Lower leg skin (tissue), 3 donors: ENCODE data around the gene TEPSIN.

Experiments
- POLR2A ChIP-seq, 2 donors: fragments of 450-650 bp; IDR thresholded peaks; one replicate each; pipeline ENCODE4 v1.6.1; 2016 to 2017; ENCODE audit warnings: antibody characterized with exemption in 2 of 2, mild to moderate bottlenecking in 1 of 2, moderate library complexity in 1 of 2
- TF ChIP-seq, protein P1 (sequence below), 3 donors: fragments of 450-650 bp; IDR thresholded peaks; one replicate each; pipeline ENCODE4 v1.5.1; 2016; ENCODE audit warnings: antibody characterized with exemption in 3 of 3, mild to moderate bottlenecking in 3 of 3, moderate library complexity in 2 of 3

DNA sequence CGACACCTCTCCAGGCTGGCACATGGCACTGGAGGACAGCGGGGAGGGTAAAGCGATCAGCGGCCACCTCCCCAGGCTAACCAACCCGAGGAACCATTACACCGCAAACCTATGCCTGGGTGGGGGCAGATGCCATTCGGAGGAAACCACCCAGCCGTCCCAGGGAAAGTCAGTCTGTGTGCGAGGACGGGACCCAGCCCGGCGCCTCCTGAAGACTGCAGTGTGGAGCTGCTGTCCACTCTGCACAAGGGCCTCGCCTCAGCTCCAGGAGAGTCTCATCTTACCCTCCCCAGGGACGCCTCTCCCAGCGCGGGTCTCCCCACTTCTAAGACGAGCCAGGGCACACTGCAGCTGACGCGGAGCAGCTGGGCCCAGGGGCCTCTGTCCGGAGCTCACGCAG, 48.3 kb upstream of the TEPSIN start:
- TF ChIP-seq, protein P1, sequence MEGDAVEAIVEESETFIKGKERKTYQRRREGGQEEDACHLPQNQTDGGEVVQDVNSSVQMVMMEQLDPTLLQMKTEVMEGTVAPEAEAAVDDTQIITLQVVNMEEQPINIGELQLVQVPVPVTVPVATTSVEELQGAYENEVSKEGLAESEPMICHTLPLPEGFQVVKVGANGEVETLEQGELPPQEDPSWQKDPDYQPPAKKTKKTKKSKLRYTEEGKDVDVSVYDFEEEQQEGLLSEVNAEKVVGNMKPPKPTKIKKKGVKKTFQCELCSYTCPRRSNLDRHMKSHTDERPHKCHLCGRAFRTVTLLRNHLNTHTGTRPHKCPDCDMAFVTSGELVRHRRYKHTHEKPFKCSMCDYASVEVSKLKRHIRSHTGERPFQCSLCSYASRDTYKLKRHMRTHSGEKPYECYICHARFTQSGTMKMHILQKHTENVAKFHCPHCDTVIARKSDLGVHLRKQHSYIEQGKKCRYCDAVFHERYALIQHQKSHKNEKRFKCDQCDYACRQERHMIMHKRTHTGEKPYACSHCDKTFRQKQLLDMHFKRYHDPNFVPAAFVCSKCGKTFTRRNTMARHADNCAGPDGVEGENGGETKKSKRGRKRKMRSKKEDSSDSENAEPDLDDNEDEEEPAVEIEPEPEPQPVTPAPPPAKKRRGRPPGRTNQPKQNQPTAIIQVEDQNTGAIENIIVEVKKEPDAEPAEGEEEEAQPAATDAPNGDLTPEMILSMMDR (IDR thresholded peaks at IDR 0.05) = no peak
- no peak for TF ChIP-seq POLR2A (IDR thresholded peaks at IDR 0.05)
